H7 (cell line): ENCODE data around the gene C2orf76. TPM values are rescaled to one million over a fixed set of nuclear protein-coding genes. Genes with fewer than 3 reads are reported as not detected.
A peak's percentile ranks its signal among the peaks of the same experiment; 100 is the strongest.
"Not testable (repeated sequence)": the region's sequence is repeated elsewhere in the genome, so short reads cannot be mapped to it uniquely, and the experiment has no call there.

Experiments
- DNase-seq: peaks from one replicate; pipeline ENCODE4 v3.0.0; 2012
- H3K27me3 ChIP-seq: 2 replicates; pipeline ENCODE4 v1.6.0; 2011; ENCODE audit warnings: mild to moderate bottlenecking, low read length; ENCODE audit not compliant: control insufficient read depth, insufficient read depth
- H3K36me3 ChIP-seq: replicated peaks from 2 replicates; pipeline ENCODE4 v1.5.1; 2011; ENCODE audit warnings: low read length; ENCODE audit not compliant: control insufficient read depth, insufficient read depth
- H3K4me3 ChIP-seq: 2 replicates; pipeline ENCODE4 v1.5.1; 2011; ENCODE audit warnings: low read depth, mild to moderate bottlenecking, control low read depth, low read length, moderate library complexity; ENCODE audit not compliant: insufficient read depth
- total RNA-seq: library from RNA; depleted of rRNA; stranded (reverse); fragments of >200 nt; shearing (Covaris generic); gene quantifications from 2 replicates; pipeline ENCODE4 v1.2.3, GENCODE V29; 2014

C2orf76 gene
- total RNA-seq, 1 experiment from 2014 or later = 11.0 TPM

- no peak overlapping the region for H3K4me3 ChIP-seq
- H3K36me3 ChIP-seq = no peaks in the 10 kb centered on the region
- no peak for DNase-seq
- no peaks in the 10 kb centered on the region for H3K27me3 ChIP-seq
Measured at GRCh38 chr2:119288576-119288975, 78.1 kb downstream of the C2orf76 start.

- no peak for DNase-seq
- Histone ChIP-seq H3K36me3 (no peaks in the 10 kb centered on the region), H3K4me3 (no peak overlapping the region), H3K27me3 (no peaks in the 10 kb centered on the region)
Measured at GRCh38 chr2:119286661-119287060, 80.0 kb downstream of the C2orf76 start.

DNA sequence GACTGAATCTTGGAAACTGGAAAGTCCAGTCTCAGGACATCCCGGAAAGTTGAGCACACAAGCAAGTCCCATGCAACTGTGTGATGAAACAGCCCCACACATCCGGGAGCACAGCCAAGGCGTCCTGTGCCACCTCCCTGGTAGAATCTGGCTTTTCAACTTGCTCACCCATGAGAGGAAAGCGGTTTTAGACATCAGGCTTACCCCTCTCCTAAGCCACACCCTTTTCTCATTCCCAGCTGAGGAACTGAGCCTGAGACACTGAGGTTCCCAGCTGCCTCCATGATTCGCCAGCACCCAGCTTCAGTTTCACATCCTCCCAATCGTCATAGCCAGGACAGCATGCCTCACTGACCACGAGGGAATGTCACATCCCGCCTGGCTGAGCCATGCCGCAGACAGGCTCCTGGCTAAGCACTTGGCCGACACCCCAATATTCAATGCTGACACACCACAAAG, 82.7 kb downstream of the C2orf76 start:
- DNase-seq = no peak
- Histone ChIP-seq H3K36me3 (no peaks in the 10 kb centered on the region), H3K27me3 (no peaks in the 10 kb centered on the region), H3K4me3 (no peak overlapping the region)

- no peak overlapping the region for H3K4me3 ChIP-seq
- DNase-seq = no peak
- no peaks in the 10 kb centered on the region for H3K27me3 ChIP-seq
- no peaks in the 10 kb centered on the region for H3K36me3 ChIP-seq
Measured at GRCh38 chr2:119282996-119283511, 83.6 kb downstream of the C2orf76 start.

- DNase-seq = no peak
- no peak overlapping the region for H3K4me3 ChIP-seq
- H3K27me3 ChIP-seq = no peaks in the 10 kb centered on the region
- no peaks in the 10 kb centered on the region for H3K36me3 ChIP-seq
Measured at GRCh38 chr2:119282146-119282995, 84.3 kb downstream of the C2orf76 start.

GRCh38 chr2:119280680-119281079, 86.0 kb downstream of the C2orf76 start:
- no peaks in the 10 kb centered on the region for H3K27me3 ChIP-seq
- no peaks in the 10 kb centered on the region for H3K36me3 ChIP-seq
- no peak for DNase-seq
- no peak overlapping the region for H3K4me3 ChIP-seq

DNA sequence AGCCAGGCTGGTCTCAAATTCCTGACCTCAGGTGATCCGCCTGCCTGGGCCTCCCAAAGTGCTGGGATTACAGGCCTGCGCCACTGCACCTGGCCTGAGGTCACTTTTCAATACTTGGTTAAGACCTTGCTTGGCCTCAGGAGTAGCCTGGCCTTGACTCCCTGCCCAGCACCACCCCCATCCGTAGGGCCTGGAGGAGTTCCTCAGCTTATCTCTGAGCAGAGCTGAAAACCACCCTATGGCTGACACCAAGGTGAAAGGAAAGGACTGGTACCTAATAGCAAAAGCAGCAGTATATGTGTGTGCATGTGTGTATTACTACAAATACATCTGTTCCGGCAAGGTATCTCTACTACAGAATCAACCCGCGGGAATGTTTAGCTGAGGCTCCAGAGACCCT, 87.0 kb downstream of the C2orf76 start:
- Histone ChIP-seq H3K27me3 (no peaks in the 10 kb centered on the region), H3K36me3 (no peaks in the 10 kb centered on the region), H3K4me3 (no peak overlapping the region)
- no peak for DNase-seq

DNA sequence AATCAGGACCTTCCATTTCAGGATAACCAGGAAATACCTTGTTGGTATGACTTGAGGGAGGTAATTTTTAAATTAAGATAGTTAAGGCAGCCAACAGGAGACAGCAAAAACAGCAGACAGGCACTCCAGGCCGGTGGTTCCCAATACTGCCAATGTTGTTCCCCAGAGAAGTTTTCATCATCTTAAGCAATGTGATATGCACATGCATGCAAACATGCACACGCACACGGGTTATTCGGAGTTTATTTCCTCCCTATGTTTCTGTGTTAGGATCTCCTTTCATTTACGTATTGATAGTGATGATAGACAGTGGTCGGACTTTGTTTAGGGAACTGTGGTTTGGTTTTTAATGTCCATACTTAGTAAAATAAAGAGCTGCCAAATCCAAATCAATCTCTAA, 87.7 kb downstream of the C2orf76 start:
- no peak for DNase-seq

GRCh38 chr2:119278385-119278784, 88.2 kb downstream of the C2orf76 start:
- H3K36me3 ChIP-seq, H3K27me3 ChIP-seq, DNase-seq, H3K4me3 ChIP-seq: not testable (repeated sequence)

More for the DNA sequence above, 87.7 kb downstream of the C2orf76 start:
- Histone ChIP-seq H3K36me3 (no peaks in the 10 kb centered on the region), H3K4me3 (no peak overlapping the region), H3K27me3 (no peaks in the 10 kb centered on the region)

DNA sequence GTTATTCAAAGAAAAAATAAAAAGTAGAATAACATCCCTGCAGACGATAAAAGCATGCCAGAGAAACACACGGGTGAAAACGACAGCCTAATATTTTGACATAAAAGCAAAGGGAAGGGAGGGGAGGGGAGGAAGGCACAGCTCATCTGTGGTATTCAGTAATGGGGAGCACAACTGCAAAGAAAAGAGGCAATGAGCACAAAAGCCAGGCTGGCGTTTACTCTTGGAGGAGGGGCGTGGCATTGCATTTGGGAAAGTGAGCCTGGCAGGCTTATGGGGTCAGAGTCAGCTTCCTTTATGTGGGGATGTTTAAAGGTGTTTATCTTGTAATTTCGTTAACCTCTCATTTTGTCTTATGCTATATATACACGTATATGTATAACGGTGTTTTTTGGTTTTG, 89.8 kb downstream of the C2orf76 start:
- Histone ChIP-seq H3K4me3 (no peak overlapping the region), H3K36me3 (no peaks in the 10 kb centered on the region), H3K27me3 (no peaks in the 10 kb centered on the region)
- DNase-seq = no peak

GRCh38 chr2:119267604-119268003, 99.0 kb downstream of the C2orf76 start:
- Histone ChIP-seq H3K27me3 (no peaks in the 10 kb centered on the region), H3K4me3 (no peak overlapping the region), H3K36me3 (no peaks in the 10 kb centered on the region)
- peak; percentile 22 for DNase-seq

GRCh38 chr2:119266091-119266589, 100.5 kb downstream of the C2orf76 start:
- no peak for DNase-seq
- Histone ChIP-seq H3K36me3 (no peaks in the 10 kb centered on the region), H3K4me3 (no peak overlapping the region), H3K27me3 (no peaks in the 10 kb centered on the region)

DNA sequence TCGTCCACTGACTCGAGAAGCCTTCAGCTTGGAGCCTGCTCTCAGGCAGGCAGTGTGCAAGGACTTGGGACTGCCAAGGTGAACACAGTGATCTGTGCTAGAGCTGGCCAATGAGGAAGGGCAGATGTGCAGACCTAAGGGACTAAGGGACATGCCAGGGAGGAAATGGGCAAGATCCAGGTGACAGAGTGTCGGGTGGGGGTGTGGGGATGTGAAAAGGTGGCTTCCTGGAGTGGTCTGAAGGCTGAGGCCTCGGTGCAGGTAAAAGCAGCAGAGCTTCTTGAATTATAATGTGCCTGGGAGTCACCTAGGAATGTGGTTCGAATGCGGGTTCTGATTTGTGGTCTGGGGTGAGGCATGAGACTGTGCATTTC, 101.0 kb downstream of the C2orf76 start:
- Histone ChIP-seq H3K27me3 (no peaks in the 10 kb centered on the region), H3K4me3 (no peak overlapping the region), H3K36me3 (no peaks in the 10 kb centered on the region)
- DNase-seq = no peak

- DNase-seq = peak; percentile 84
- no peak overlapping the region for H3K4me3 ChIP-seq
- no peaks in the 10 kb centered on the region for H3K27me3 ChIP-seq
- no peaks in the 10 kb centered on the region for H3K36me3 ChIP-seq
Measured at GRCh38 chr2:119264781-119265692, 101.6 kb downstream of the C2orf76 start.
